HEK293 (cell line): Measurements from ENCODE around the gene CHD5.
A peak's percentile ranks its signal among the peaks of the same experiment; 100 is the strongest.

Experiments used
- AEBP2 ChIP-seq: fragments of 450-650 bp; formaldehyde crosslinking; IDR thresholded peaks from 2 replicates; pipeline ENCODE4 v1.5.1; 2016; ENCODE audit warnings: missing biosample characterization, missing genetic modification characterization, borderline replicate concordance
- ATF2 ChIP-seq: fragments of 450-650 bp; formaldehyde crosslinking; IDR thresholded peaks from 2 replicates; pipeline ENCODE4 v1.5.1; 2016; ENCODE audit warnings: missing biosample characterization, missing genetic modification characterization, low read depth
- BCL6B ChIP-seq: fragments of 450-650 bp; formaldehyde crosslinking; IDR thresholded peaks from 2 replicates; pipeline ENCODE4 v1.5.1; 2017; ENCODE audit warnings: missing biosample characterization, missing genetic modification characterization
- GLI2 ChIP-seq: fragments of 450-650 bp; formaldehyde crosslinking; IDR thresholded peaks from 2 replicates; pipeline ENCODE4; 2017; ENCODE audit warnings: missing biosample characterization, missing genetic modification characterization, low read depth, borderline replicate concordance
- KLF7 ChIP-seq: fragments of 450-650 bp; formaldehyde crosslinking; IDR thresholded peaks from 2 replicates; pipeline ENCODE4 v1.5.1; 2016; ENCODE audit warnings: missing biosample characterization, missing genetic modification characterization, borderline replicate concordance
- PRDM10 ChIP-seq: fragments of 450-650 bp; formaldehyde crosslinking; IDR thresholded peaks from 2 replicates; pipeline ENCODE4 v1.5.1; 2016; ENCODE audit warnings: missing biosample characterization, missing genetic modification characterization
- ZBTB1 ChIP-seq: fragments of 450-650 bp; formaldehyde crosslinking; IDR thresholded peaks from 2 replicates; pipeline ENCODE4 v1.5.1; 2016; ENCODE audit warnings: missing biosample characterization, missing genetic modification characterization
- ZBTB48 ChIP-seq: fragments of 450-650 bp; formaldehyde crosslinking; IDR thresholded peaks from 2 replicates; pipeline ENCODE4 v1.5.1; 2016; ENCODE audit warnings: missing biosample characterization, missing genetic modification characterization
- ZBTB6 ChIP-seq: fragments of 450-650 bp; formaldehyde crosslinking; IDR thresholded peaks from 2 replicates; pipeline ENCODE4 v1.5.1; 2017; ENCODE audit warnings: missing biosample characterization, missing genetic modification characterization
- ZNF112 ChIP-seq: fragments of 450-650 bp; formaldehyde crosslinking; IDR thresholded peaks from 2 replicates; pipeline ENCODE4 v1.5.0; 2017; ENCODE audit warnings: missing biosample characterization, missing genetic modification characterization
- ZNF175 ChIP-seq: fragments of 450-650 bp; formaldehyde crosslinking; IDR thresholded peaks from 2 replicates; pipeline ENCODE4 v1.5.1; 2016; ENCODE audit warnings: missing biosample characterization, missing genetic modification characterization
- ZNF18 ChIP-seq: fragments of 450-650 bp; formaldehyde crosslinking; IDR thresholded peaks from 2 replicates; pipeline ENCODE4 v1.5.1; 2016; ENCODE audit warnings: missing biosample characterization, missing genetic modification characterization
- ZNF2 ChIP-seq: fragments of 450-650 bp; formaldehyde crosslinking; IDR thresholded peaks from 2 replicates; pipeline ENCODE4 v1.5.1; 2016; ENCODE audit warnings: missing biosample characterization, missing genetic modification characterization
- ZNF202 ChIP-seq: fragments of 450-650 bp; formaldehyde crosslinking; IDR thresholded peaks from 2 replicates; pipeline ENCODE4 v1.5.1; 2016; ENCODE audit warnings: missing biosample characterization, missing genetic modification characterization, borderline replicate concordance
- ZNF248 ChIP-seq: fragments of 450-650 bp; formaldehyde crosslinking; IDR thresholded peaks from 2 replicates; pipeline ENCODE4 v1.5.1; 2017; ENCODE audit warnings: missing biosample characterization, missing genetic modification characterization
- ZNF274 ChIP-seq, 2 experiments: fragments of 200-500 bp in 1 of 2; fragments of 450-650 bp in 1 of 2; sonication (Bioruptor generic) in 1 of 2; formaldehyde crosslinking in 1 of 2; IDR thresholded peaks; 2 replicates each; pipeline versions ENCODE4 v1.5.1 to v1.6.1; 2014 to 2016; ENCODE audit warnings: borderline replicate concordance in 1 of 2, inconsistent platforms in 1 of 2, low read length in 1 of 2, missing biosample characterization in 1 of 2, missing genetic modification characterization in 1 of 2
- ZNF302 ChIP-seq: fragments of 450-650 bp; formaldehyde crosslinking; IDR thresholded peaks from 2 replicates; pipeline ENCODE4 v1.5.1; 2016; ENCODE audit warnings: missing biosample characterization, missing genetic modification characterization, low read depth
- ZNF398 ChIP-seq: fragments of 450-650 bp; formaldehyde crosslinking; IDR thresholded peaks from 2 replicates; pipeline ENCODE4 v1.5.1; 2017; ENCODE audit warnings: missing biosample characterization, missing genetic modification characterization
- ZNF449 ChIP-seq: fragments of 450-650 bp; formaldehyde crosslinking; IDR thresholded peaks from 2 replicates; pipeline ENCODE4 v1.5.1; 2017; ENCODE audit warnings: missing biosample characterization, mild to moderate bottlenecking, missing genetic modification characterization, moderate library complexity
- ZNF501 ChIP-seq: fragments of 450-650 bp; formaldehyde crosslinking; IDR thresholded peaks from 2 replicates; pipeline ENCODE4 v1.5.1; 2016; ENCODE audit warnings: missing biosample characterization, missing genetic modification characterization
- ZNF777 ChIP-seq: fragments of 450-650 bp; formaldehyde crosslinking; IDR thresholded peaks from 2 replicates; pipeline ENCODE4 v1.5.1; 2017; ENCODE audit warnings: missing biosample characterization, missing genetic modification characterization, borderline replicate concordance

The CHD5 gene

GRCh38 chr1:6148497-6149241 is 31.5 kb downstream of the CHD5 start (continued):
- no peak for TF ChIP-seq ZBTB6 (tag by site-specific recombination)
- no peak for TF ChIP-seq ZNF112 (tag by site-specific recombination)
- no peak for TF ChIP-seq ZNF202 (tag by site-specific recombination)
- TF ChIP-seq AEBP2 (tag by site-specific recombination) = no peak
- no peak for TF ChIP-seq ZBTB1
- no peak for TF ChIP-seq ZNF2 (tag by site-specific recombination)
- TF ChIP-seq KLF7 (tag by site-specific recombination) = no peak; the same call in 1 of the 2 replicates
- peak; percentile 70 for TF ChIP-seq ZNF398 (tag by site-specific recombination)
- TF ChIP-seq ZNF777 = no peak
- TF ChIP-seq ZBTB48 (tag by site-specific recombination) = 0 out of 2 replicates have a peak, but pooled peaks have one; percentile 39
- TF ChIP-seq ZNF449 (tag by site-specific recombination) = no peak
- no peak for TF ChIP-seq ZNF248 (tag by site-specific recombination)
- no peak for TF ChIP-seq ATF2 (tag by site-specific recombination)
- TF ChIP-seq ZNF18 = no peak
- no peak for TF ChIP-seq ZNF501 (tag by site-specific recombination)
- peak; percentile 91 for TF ChIP-seq PRDM10 (tag by site-specific recombination)
- TF ChIP-seq ZNF302 (tag by site-specific recombination) = no peak
- no peak for TF ChIP-seq ZNF274 (IDR thresholded peaks at IDR 0.05; ENCODE audit: low read length)
- no peak for TF ChIP-seq ZNF274 (tag by site-specific recombination; IDR thresholded peaks at IDR 0.05; ENCODE audit: borderline replicate concordance)
- no peak for TF ChIP-seq ZNF175
- TF ChIP-seq GLI2 (tag by site-specific recombination) = no peak
- no peak for TF ChIP-seq BCL6B (tag by site-specific recombination)
